ENCODE data around the gene PLCB4. TPM values are rescaled to one million over a fixed set of nuclear protein-coding genes. Genes with fewer than 3 reads are reported as not detected.

Gene PLCB4
- total RNA-seq, 2 experiments from 2014 or later: 0.06 TPM; not detected in 1

DNA sequence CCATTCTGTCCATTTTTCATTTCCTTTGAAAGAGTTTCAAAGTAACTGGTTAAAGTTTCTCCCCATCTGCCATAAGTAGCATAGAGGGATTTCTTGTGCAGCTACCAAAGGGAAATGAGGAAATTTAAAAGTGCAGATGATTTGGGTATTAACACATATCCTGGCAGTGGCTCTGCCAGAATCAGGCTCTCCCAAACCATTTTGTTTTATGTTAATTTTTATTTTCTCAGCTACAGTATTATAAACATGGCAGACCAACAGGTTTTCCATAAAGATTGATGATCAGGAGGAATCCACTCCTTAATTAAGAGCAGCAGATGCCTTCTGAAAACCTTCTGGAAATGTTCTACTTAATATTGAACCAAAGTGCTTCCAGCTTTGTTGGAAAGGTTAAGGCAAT, 13.9 kb downstream of the PLCB4 start:
- H3K4me3 ChIP-seq (ENCODE audit: low read length): no peak overlapping the region
- ChIA-PET POLR2A (interaction anchor here (0.6 kb wide), 1 partner anchor 42 kb away, joined by 3 read pairs; no protein-coding TSS in a partner anchor), CTCF (interaction anchor here (0.6 kb wide), 1 partner anchor 8 kb away, joined by 3 read pairs; no protein-coding TSS in a partner anchor)
- H3K9me3 ChIP-seq (ENCODE audit: control insufficient read depth in 1 of 2, insufficient read depth in 1 of 2, low read length in 2 of 2): peaks cover 0 to 5% of the 10 kb centered on the region in 2 experiments
- intact Hi-C loops (cut with DNase I, micrococcal nuclease): no loop called here
- ATAC-seq (ENCODE audit: poor library complexity) (no peak), DNase-seq (no peak)
- H3K27ac Mint-ChIP-seq: no peak overlapping the region
- no peaks in the 10 kb centered on the region for H3K4me1 Mint-ChIP-seq (ENCODE audit: low read depth)
- H3K36me3 ChIP-seq (ENCODE audit: insufficient read depth, low read length): no peaks in the 10 kb centered on the region
- no peaks in the 10 kb centered on the region for H3K27me3 Mint-ChIP-seq
- TF ChIP-seq, protein P1, sequence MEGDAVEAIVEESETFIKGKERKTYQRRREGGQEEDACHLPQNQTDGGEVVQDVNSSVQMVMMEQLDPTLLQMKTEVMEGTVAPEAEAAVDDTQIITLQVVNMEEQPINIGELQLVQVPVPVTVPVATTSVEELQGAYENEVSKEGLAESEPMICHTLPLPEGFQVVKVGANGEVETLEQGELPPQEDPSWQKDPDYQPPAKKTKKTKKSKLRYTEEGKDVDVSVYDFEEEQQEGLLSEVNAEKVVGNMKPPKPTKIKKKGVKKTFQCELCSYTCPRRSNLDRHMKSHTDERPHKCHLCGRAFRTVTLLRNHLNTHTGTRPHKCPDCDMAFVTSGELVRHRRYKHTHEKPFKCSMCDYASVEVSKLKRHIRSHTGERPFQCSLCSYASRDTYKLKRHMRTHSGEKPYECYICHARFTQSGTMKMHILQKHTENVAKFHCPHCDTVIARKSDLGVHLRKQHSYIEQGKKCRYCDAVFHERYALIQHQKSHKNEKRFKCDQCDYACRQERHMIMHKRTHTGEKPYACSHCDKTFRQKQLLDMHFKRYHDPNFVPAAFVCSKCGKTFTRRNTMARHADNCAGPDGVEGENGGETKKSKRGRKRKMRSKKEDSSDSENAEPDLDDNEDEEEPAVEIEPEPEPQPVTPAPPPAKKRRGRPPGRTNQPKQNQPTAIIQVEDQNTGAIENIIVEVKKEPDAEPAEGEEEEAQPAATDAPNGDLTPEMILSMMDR (IDR thresholded peaks at IDR 0.05): no peak
- no peak overlapping the region for H3K4me3 Mint-ChIP-seq
- H3K27me3 ChIP-seq (ENCODE audit: control insufficient read depth in 1 of 2, insufficient read depth in 2 of 2, low read length in 2 of 2): no peaks in the 10 kb centered on the region
- peaks cover 3% of the 10 kb centered on the region for H3K9me3 Mint-ChIP-seq
- H3K4me1 ChIP-seq (ENCODE audit: insufficient read depth, low read length): no peaks in the 10 kb centered on the region
- H3K27ac ChIP-seq (ENCODE audit: low read depth in 1 of 2, low read length in 2 of 2): no peak overlapping the region
- H3K36me3 Mint-ChIP-seq (ENCODE audit: low read depth): no peaks in the 10 kb centered on the region

DNA sequence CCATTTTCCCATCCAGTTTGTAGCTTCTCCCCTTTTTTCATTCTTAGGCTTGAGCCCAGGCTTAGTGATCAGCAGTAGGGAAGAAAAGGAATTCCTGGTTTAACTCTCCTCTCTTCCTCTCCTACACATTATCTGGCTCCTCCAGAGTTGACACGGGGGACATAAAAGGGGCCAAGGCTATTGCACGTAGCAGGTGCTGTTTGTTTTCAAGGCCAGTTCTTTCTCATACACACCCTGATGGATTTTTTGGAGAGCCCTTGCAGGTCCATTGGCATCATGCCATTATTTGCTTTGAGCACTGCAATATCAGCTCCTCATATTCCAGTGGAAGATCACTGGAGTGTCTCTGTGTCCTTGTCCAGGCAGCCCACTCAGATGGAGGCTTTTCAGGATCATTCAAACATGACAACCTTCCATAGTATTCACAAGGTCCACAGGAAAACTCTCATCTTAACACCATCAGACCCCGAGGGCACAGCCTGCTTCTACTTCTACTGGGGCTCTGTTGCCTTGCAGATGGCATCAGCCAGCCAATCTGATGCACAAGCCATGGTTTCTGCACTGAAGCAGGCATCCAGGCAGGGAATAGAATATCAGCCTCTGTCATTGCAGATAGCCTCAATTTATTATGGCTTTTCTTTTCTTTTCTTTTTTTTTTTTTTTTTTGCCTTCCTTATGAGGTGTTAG, 18.8 kb downstream of the PLCB4 start:
- DNase-seq (no peak), ATAC-seq (ENCODE audit: poor library complexity) (no peak)
- H3K4me3 ChIP-seq (ENCODE audit: low read length): no peak overlapping the region
- ChIA-PET POLR2A (no interaction called here), CTCF (no interaction called here)
- Mint-ChIP-seq H3K4me3 (no peak overlapping the region), H3K4me1 (ENCODE audit: low read depth) (no peaks in the 10 kb centered on the region), H3K36me3 (ENCODE audit: low read depth) (no peaks in the 10 kb centered on the region), H3K9me3 (no peaks in the 10 kb centered on the region), H3K27ac (no peak overlapping the region), H3K27me3 (no peaks in the 10 kb centered on the region)
- peaks cover 0 to 3% of the 10 kb centered on the region in 2 experiments for H3K9me3 ChIP-seq (ENCODE audit: control insufficient read depth in 1 of 2, insufficient read depth in 1 of 2, low read length in 2 of 2)
- no peaks in the 10 kb centered on the region for H3K4me1 ChIP-seq (ENCODE audit: insufficient read depth, low read length)
- TF ChIP-seq, protein P1 (IDR thresholded peaks at IDR 0.05): no peak
- intact Hi-C loops (cut with DNase I, micrococcal nuclease): no loop called here
- no peaks in the 10 kb centered on the region for H3K27me3 ChIP-seq (ENCODE audit: control insufficient read depth in 1 of 2, insufficient read depth in 2 of 2, low read length in 2 of 2)
- no peaks in the 10 kb centered on the region for H3K36me3 ChIP-seq (ENCODE audit: insufficient read depth, low read length)
- no peak overlapping the region for H3K27ac ChIP-seq (ENCODE audit: low read depth in 1 of 2, low read length in 2 of 2)

DNA sequence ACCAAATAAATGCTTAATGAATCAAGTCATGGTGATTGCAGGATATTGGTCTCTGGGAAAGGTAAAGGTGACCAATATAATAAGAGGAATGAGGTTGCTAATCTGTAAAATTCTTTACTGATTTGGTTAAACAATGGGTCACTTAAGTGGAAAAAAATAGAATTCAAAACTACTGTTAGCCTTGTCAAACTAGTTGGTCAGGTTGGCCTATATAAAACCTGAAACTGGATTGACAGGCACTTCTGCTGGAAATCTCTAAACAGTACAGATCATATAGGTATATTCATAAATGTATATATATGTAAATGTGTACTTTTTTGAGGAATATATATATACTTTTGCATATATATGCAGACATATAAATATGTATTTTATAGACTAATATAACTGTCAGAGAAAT, 19.7 kb downstream of the PLCB4 start:
- Mint-ChIP-seq H3K4me1 (ENCODE audit: low read depth) (no peaks in the 10 kb centered on the region), H3K9me3 (no peaks in the 10 kb centered on the region), H3K27ac (no peak overlapping the region), H3K4me3 (no peak overlapping the region), H3K36me3 (ENCODE audit: low read depth) (no peaks in the 10 kb centered on the region), H3K27me3 (no peaks in the 10 kb centered on the region)
- POLR2A ChIA-PET: no interaction called here
- H3K27me3 ChIP-seq (ENCODE audit: control insufficient read depth in 1 of 2, insufficient read depth in 2 of 2, low read length in 2 of 2): no peaks in the 10 kb centered on the region
- TF ChIP-seq, protein P1 (IDR thresholded peaks at IDR 0.05): no peak
- H3K4me3 ChIP-seq (ENCODE audit: low read length): no peak overlapping the region
- ATAC-seq (ENCODE audit: poor library complexity) (no peak), DNase-seq (no peak)
- no peaks in the 10 kb centered on the region for H3K9me3 ChIP-seq (ENCODE audit: control insufficient read depth in 1 of 2, insufficient read depth in 1 of 2, low read length in 2 of 2)
- no peaks in the 10 kb centered on the region for H3K4me1 ChIP-seq (ENCODE audit: insufficient read depth, low read length)
- intact Hi-C loops (cut with DNase I, micrococcal nuclease): no loop called here
- no peaks in the 10 kb centered on the region for H3K36me3 ChIP-seq (ENCODE audit: insufficient read depth, low read length)
- H3K27ac ChIP-seq (ENCODE audit: low read depth in 1 of 2, low read length in 2 of 2): no peak overlapping the region
- CTCF ChIA-PET: no interaction called here

All from CD4-positive, alpha-beta T cell (primary cell).